Spinal cord (tissue), 10 donors: ENCODE data around the gene B4GALNT1. TPM values are rescaled to one million over a fixed set of nuclear protein-coding genes. Genes with fewer than 3 reads are reported as not detected.

Source experiments
- DNase-seq, 6 donors: peaks; one replicate each; pipeline versions ENCODE4 v3.0.0 to v3.0.0-alpha.2; 2013 to 2015; ENCODE audit warnings: low spot score in 6 of 6, low read depth in 4 of 6
- H3K27ac ChIP-seq: one replicate; pipeline ENCODE4 v1.5.1; 2013; ENCODE audit warnings: low read depth, low read length, control low read depth
- H3K27me3 ChIP-seq: one replicate; pipeline ENCODE4 v1.6.1; 2013; ENCODE audit warnings: low read length; ENCODE audit not compliant: control insufficient read depth, insufficient read depth
- H3K36me3 ChIP-seq: one replicate; pipeline ENCODE4 v1.6.1; 2013; ENCODE audit warnings: low read length; ENCODE audit not compliant: control insufficient read depth, insufficient read depth
- H3K4me1 ChIP-seq: one replicate; pipeline ENCODE4 v1.6.1; 2013; ENCODE audit warnings: low read length; ENCODE audit not compliant: control insufficient read depth, insufficient read depth
- H3K4me3 ChIP-seq: one replicate; pipeline ENCODE4 v1.5.1; 2013; ENCODE audit warnings: low read depth, low read length, control low read depth
- H3K9me3 ChIP-seq: one replicate; pipeline ENCODE4 v1.6.1; 2013; ENCODE audit warnings: low read length; ENCODE audit not compliant: control insufficient read depth, insufficient read depth
- WGBS: methylation state at CpG from one replicate; pipeline ENCODE4 v1.1.5; 2013; ENCODE audit warnings: missing lambda C conversion rate; ENCODE audit not compliant: insufficient coverage; 5-methylcytosine and 5-hydroxymethylcytosine counted together
- polyA plus RNA-seq, 2 donors: library from polyadenylated mRNA; unstranded; fragments of 120-200 nt; gene quantifications; one replicate each; pipeline ENCODE4 v1.2.1, GENCODE V29; 2013; ENCODE audit not compliant: insufficient read length in 2 of 2
- total RNA-seq, 2 donors: library from RNA; depleted of rRNA in 1 of 2; stranded (reverse); fragments of 120-200 nt in 1 of 2; fragments of >200 nt in 1 of 2; gene quantifications; one replicate each; pipeline versions ENCODE4 v1.2.3 to v1.2.4, GENCODE V29; 2013 to 2014
- donor health status: healthy.

B4GALNT1 gene
- total and polyA plus RNA-seq, 4 donors = 11.7 to 50.0 (median 32.7) TPM

DNA sequence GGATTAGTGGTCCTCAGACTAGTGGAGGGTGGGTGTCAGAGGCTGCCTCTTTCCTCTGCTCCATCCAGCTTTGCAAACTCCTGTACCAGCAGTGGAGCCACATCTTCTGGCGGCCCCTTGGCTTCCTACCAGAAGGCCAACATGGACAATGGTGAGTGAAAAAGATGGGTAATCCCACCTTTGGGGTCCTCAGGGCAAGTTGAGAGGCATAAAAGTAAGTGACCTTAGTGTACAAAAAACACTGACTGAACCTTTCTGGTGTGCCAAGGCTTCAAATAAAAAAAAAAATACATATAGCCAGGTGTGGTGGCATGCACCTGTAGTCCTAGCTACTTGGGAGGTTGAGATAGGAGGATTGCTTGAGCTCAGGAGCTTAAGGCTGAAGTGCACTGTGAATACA is 51.2 kb downstream of the B4GALNT1 start:
- Histone ChIP-seq H3K4me3 (no peak overlapping the region), H3K27me3 (no peaks in the 10 kb centered on the region), H3K27ac (no peak overlapping the region), H3K9me3 (no peaks in the 10 kb centered on the region), H3K36me3 (peaks cover 54% of the 10 kb centered on the region), H3K4me1 (no peaks in the 10 kb centered on the region)
- DNase-seq = no peak
- WGBS = no CpG with 5 or more reads among the region's 1 CpG

- peaks cover 63% of the 10 kb centered on the region for H3K36me3 ChIP-seq
- no peak overlapping the region for H3K27ac ChIP-seq
- no peaks in the 10 kb centered on the region for H3K4me1 ChIP-seq
- no peaks in the 10 kb centered on the region for H3K27me3 ChIP-seq
- no peak overlapping the region for H3K4me3 ChIP-seq
- H3K9me3 ChIP-seq = no peaks in the 10 kb centered on the region
- no CpG with 5 or more reads among the region's 4 CpGs for WGBS
- no peak for DNase-seq
Observed at GRCh38 chr12:57580466-57580795, 52.6 kb downstream of the B4GALNT1 start.

DNA sequence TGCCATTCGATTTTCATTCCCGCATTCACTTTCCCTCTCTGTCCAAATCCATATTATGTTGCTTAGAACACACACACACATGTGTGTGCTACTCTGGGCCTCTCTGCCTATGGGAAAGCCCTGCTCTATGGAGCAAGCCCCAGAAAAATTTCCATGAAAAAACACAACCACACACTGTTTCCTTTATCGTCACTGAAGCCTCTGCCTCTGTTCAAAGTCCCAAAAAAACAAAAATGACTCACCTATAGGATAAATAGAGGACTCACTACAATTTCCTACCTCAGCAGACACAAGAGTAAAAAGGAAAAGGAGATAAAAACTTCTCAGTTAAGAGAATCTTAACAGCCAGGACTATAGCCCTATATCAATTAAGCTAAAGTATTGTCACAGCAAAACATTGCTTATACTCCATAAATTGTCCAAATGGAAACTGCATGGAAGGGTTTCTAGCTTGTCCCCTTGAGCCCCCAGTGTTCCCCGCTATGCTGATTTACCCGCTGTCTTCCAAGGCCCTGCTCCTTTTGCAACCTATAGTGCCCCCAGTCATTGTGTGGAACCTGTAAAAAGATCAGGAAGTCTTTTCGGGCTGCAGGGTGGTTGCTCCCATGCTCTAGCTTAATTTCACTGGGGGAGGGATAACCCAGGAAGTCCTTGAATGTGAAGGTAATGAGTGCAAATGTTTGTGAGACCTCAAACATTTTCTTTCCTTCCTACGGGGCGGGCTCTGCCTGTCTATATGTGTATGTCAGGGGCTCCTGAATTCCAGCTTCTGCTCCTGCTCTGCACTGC is 53.1 kb downstream of the B4GALNT1 start:
- H3K36me3 ChIP-seq = peaks cover 66% of the 10 kb centered on the region
- WGBS = 90% methylated on average over 3 of the region's 8 CpGs

DNA sequence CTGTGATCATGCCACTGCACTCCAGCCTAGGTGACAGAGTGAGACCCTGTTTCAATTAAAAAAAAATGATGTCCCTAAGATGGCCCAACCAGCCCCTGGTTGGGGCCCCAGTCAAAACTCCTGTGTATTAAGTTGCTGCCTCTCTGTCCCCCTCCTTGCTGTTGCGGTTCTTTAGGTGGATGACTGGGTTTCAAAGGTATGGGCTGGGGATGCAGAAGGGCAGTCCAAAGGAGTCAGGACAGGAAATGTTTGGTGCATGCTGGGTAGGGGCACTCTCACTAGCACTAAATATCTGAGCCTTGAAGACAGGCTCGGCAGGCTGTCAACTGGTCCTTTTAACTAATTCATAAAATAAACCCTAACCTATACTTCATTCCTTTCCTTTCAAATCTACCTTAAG is 54.0 kb downstream of the B4GALNT1 start:
- H3K4me3 ChIP-seq = no peak overlapping the region
- no peaks in the 10 kb centered on the region for H3K4me1 ChIP-seq
- WGBS = 70% methylated on average over 1 of the region's 2 CpGs
- DNase-seq = no peak
- H3K27ac ChIP-seq = no peak overlapping the region
- peaks cover 71% of the 10 kb centered on the region for H3K36me3 ChIP-seq
- H3K9me3 ChIP-seq = no peaks in the 10 kb centered on the region
- H3K27me3 ChIP-seq = no peaks in the 10 kb centered on the region

More for the DNA sequence above, 53.1 kb downstream of the B4GALNT1 start:
- Histone ChIP-seq H3K4me3 (no peak overlapping the region), H3K9me3 (no peaks in the 10 kb centered on the region), H3K27ac (no peak overlapping the region), H3K4me1 (no peaks in the 10 kb centered on the region), H3K27me3 (no peaks in the 10 kb centered on the region)
- no peak for DNase-seq

- H3K27me3 ChIP-seq = no peaks in the 10 kb centered on the region
- WGBS = 80% methylated on average over 6 of the region's 12 CpGs
- H3K4me3 ChIP-seq = no peak overlapping the region
- H3K9me3 ChIP-seq = no peaks in the 10 kb centered on the region
- peaks cover 76% of the 10 kb centered on the region for H3K36me3 ChIP-seq
- no peak for DNase-seq
- H3K4me1 ChIP-seq = no peaks in the 10 kb centered on the region
- H3K27ac ChIP-seq = no peak overlapping the region
Observed at GRCh38 chr12:57577981-57578758, 54.8 kb downstream of the B4GALNT1 start.

DNA sequence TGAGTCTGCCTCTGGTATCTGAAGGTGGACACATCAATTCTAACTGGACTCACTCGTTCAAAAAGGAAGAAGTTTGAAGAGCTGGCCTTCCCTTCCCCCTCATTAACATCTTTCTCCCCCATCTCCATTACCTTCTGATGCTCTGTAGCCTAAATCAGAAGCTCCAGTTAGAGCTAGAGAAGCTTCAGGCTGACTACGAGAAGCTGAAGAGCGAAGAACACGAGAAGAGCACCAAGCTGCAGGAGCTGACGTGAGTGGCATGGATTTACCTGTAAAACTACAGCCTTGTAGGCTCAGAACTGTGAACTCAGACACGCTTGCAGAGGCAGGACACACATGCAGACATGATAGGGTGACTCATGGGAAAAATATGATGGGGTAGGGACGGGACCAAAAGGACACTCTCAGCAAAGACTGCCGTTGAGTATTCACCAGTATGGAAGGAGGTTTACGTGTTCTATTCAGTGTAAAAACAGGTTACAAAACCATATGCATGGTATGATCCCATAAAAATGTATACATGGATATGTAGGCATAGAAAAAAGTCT is 56.3 kb downstream of the B4GALNT1 start:
- whole genome bisulfite sequencing = 94% methylated on average over 8 of the region's 9 CpGs
- H3K27ac ChIP-seq = no peak overlapping the region
- DNase-seq = no peak
- peaks cover 87% of the 10 kb centered on the region for H3K36me3 ChIP-seq
- no peak overlapping the region for H3K4me3 ChIP-seq
- H3K4me1 ChIP-seq = no peaks in the 10 kb centered on the region
- no peaks in the 10 kb centered on the region for H3K9me3 ChIP-seq
- H3K27me3 ChIP-seq = no peaks in the 10 kb centered on the region

Other genes with a start within 250 kb of the B4GALNT1 start
- 10 to 100 TPM; 42.7 to 46.4 TPM for gene R3HDM2, start 202.2 kb downstream of the B4GALNT1 start, total RNA-seq
- 10 to 100 TPM; 83.9 to 98.2 TPM for gene R3HDM2, start 202.2 kb downstream of the B4GALNT1 start, polyA plus RNA-seq
- not detected for gene INHBC, start 198.4 kb downstream of the B4GALNT1 start, total RNA-seq
- under 1 TPM; 0.13 to 0.15 TPM for gene INHBC, start 198.4 kb downstream of the B4GALNT1 start, polyA plus RNA-seq
- gene INHBE, start 177.9 kb downstream of the B4GALNT1 start, total RNA-seq = not detected
- gene INHBE, start 177.9 kb downstream of the B4GALNT1 start, polyA plus RNA-seq = under 1 TPM; 0.23 to 0.51 TPM
- gene GLI1, start 173.4 kb downstream of the B4GALNT1 start, total RNA-seq = 1 to 10 TPM; 2.6 to 5.4 TPM
- 1 to 10 TPM; 8.5 to 9.2 TPM for gene GLI1, start 173.4 kb downstream of the B4GALNT1 start, polyA plus RNA-seq
- 1 to 10 TPM; 4.8 to 5.6 TPM for gene ARHGAP9, start 153.3 kb downstream of the B4GALNT1 start, total RNA-seq
- 1 to 10 TPM; 5.0 to 6.5 TPM for gene ARHGAP9, start 153.3 kb downstream of the B4GALNT1 start, polyA plus RNA-seq
- 100 to 1,000 TPM in 1 of 2 donors, 10 to 100 TPM in 1; 68.6 to 115 TPM for gene MARS1, start 145.1 kb downstream of the B4GALNT1 start, total RNA-seq
- gene MARS1, start 145.1 kb downstream of the B4GALNT1 start, polyA plus RNA-seq = 100 to 1,000 TPM; 171 to 203 TPM
- 10 to 100 TPM; 19.9 to 46.7 TPM for gene DDIT3, start 112.7 kb downstream of the B4GALNT1 start, total RNA-seq
- gene DDIT3, start 112.7 kb downstream of the B4GALNT1 start, polyA plus RNA-seq = 10 to 100 TPM; 25.3 to 29.4 TPM
- gene MBD6, start 110.4 kb downstream of the B4GALNT1 start, total RNA-seq = 10 to 100 TPM in 1 of 2 donors, 1 to 10 TPM in 1; 9.4 to 18.2 TPM
- 10 to 100 TPM; 63.2 to 74.0 TPM for gene MBD6, start 110.4 kb downstream of the B4GALNT1 start, polyA plus RNA-seq
- 100 to 1,000 TPM; 125 to 162 TPM for gene DCTN2, start 86.0 kb downstream of the B4GALNT1 start, total RNA-seq
- 100 to 1,000 TPM; 232 to 246 TPM for gene DCTN2, start 86.0 kb downstream of the B4GALNT1 start, polyA plus RNA-seq
- gene KIF5A, start 83.2 kb downstream of the B4GALNT1 start, total RNA-seq = 100 to 1,000 TPM in 1 of 2 donors, 10 to 100 TPM in 1; 34.8 to 101 TPM
- 100 to 1,000 TPM; 188 to 224 TPM for gene KIF5A, start 83.2 kb downstream of the B4GALNT1 start, polyA plus RNA-seq
- gene PIP4K2C, start 42.0 kb downstream of the B4GALNT1 start, total RNA-seq = 10 to 100 TPM; 12.5 to 19.9 TPM
- 10 to 100 TPM; 19.0 to 20.7 TPM for gene PIP4K2C, start 42.0 kb downstream of the B4GALNT1 start, polyA plus RNA-seq
- gene DTX3, start 28.4 kb downstream of the B4GALNT1 start, total RNA-seq = 10 to 100 TPM; 36.2 to 66.3 TPM
- 100 to 1,000 TPM; 144 to 162 TPM for gene DTX3, start 28.4 kb downstream of the B4GALNT1 start, polyA plus RNA-seq
- gene ARHGEF25, start 21.8 kb downstream of the B4GALNT1 start, total RNA-seq = 10 to 100 TPM; 27.2 to 42.4 TPM
- gene ARHGEF25, start 21.8 kb downstream of the B4GALNT1 start, polyA plus RNA-seq = 10 to 100 TPM; 47.7 to 61.9 TPM
- 100 to 1,000 TPM; 140 to 261 TPM for gene OS9, start 60.9 kb upstream of the B4GALNT1 start, total RNA-seq
- 100 to 1,000 TPM; 178 to 203 TPM for gene OS9, start 60.9 kb upstream of the B4GALNT1 start, polyA plus RNA-seq
- 10 to 100 TPM; 13.0 to 27.5 TPM for gene AGAP2, start 105.5 kb upstream of the B4GALNT1 start, total RNA-seq
- 100 to 1,000 TPM; 109 to 120 TPM for gene AGAP2, start 105.5 kb upstream of the B4GALNT1 start, polyA plus RNA-seq
- 10 to 100 TPM; 56.0 to 64.0 TPM for gene TSPAN31, start 111.8 kb upstream of the B4GALNT1 start, total RNA-seq
- gene TSPAN31, start 111.8 kb upstream of the B4GALNT1 start, polyA plus RNA-seq = 10 to 100 TPM; 72.6 to 86.5 TPM
- gene CDK4, start 119.1 kb upstream of the B4GALNT1 start, total RNA-seq = 100 to 1,000 TPM in 1 of 2 donors, 10 to 100 TPM in 1; 62.9 to 116 TPM
- gene CDK4, start 119.1 kb upstream of the B4GALNT1 start, polyA plus RNA-seq = 100 to 1,000 TPM; 138 to 142 TPM
- gene MARCHF9, start 121.9 kb upstream of the B4GALNT1 start, total RNA-seq = 10 to 100 TPM; 13.0 to 13.3 TPM
- 10 to 100 TPM; 43.6 to 47.7 TPM for gene MARCHF9, start 121.9 kb upstream of the B4GALNT1 start, polyA plus RNA-seq
- gene CYP27B1, start 133.9 kb upstream of the B4GALNT1 start, total RNA-seq = under 1 TPM in 1 of 2 donors, not detected in 1; 0.72 TPM
- gene CYP27B1, start 133.9 kb upstream of the B4GALNT1 start, polyA plus RNA-seq = 1 to 10 TPM; 1.4 to 1.9 TPM
- 10 to 100 TPM in 1 of 2 donors, 1 to 10 TPM in 1; 4.1 to 11.6 TPM for gene METTL1, start 138.9 kb upstream of the B4GALNT1 start, total RNA-seq
- 10 to 100 TPM; 12.7 to 17.6 TPM for gene METTL1, start 138.9 kb upstream of the B4GALNT1 start, polyA plus RNA-seq
- 1 to 10 TPM; 5.5 to 6.1 TPM for gene EEF1AKMT3, start 139.4 kb upstream of the B4GALNT1 start, total RNA-seq
- 1 to 10 TPM; 4.7 to 6.0 TPM for gene EEF1AKMT3, start 139.4 kb upstream of the B4GALNT1 start, polyA plus RNA-seq
- 10 to 100 TPM; 30.7 to 32.1 TPM for gene TSFM, start 149.6 kb upstream of the B4GALNT1 start, total RNA-seq
- gene TSFM, start 149.6 kb upstream of the B4GALNT1 start, polyA plus RNA-seq = 10 to 100 TPM; 41.0 to 46.8 TPM
- gene AVIL, start 185.5 kb upstream of the B4GALNT1 start, total RNA-seq = 100 to 1,000 TPM in 1 of 2 donors, 1 to 10 TPM in 1; 8.5 to 135 TPM
- 10 to 100 TPM; 13.7 to 17.5 TPM for gene AVIL, start 185.5 kb upstream of the B4GALNT1 start, polyA plus RNA-seq
- 100 to 1,000 TPM in 1 of 2 donors, 10 to 100 TPM in 1; 42.6 to 103 TPM for gene CTDSP2, start 213.5 kb upstream of the B4GALNT1 start, total RNA-seq
- 100 to 1,000 TPM; 101 to 111 TPM for gene CTDSP2, start 213.5 kb upstream of the B4GALNT1 start, polyA plus RNA-seq